ENCODE data around the gene SPSB2. TPM values are rescaled to one million over a fixed set of nuclear protein-coding genes. Genes with fewer than 3 reads are reported as not detected.
A peak's percentile ranks its signal among the peaks of the same experiment; 100 is the strongest.

SPSB2 gene
- total RNA-seq, 1 experiment from 2014 or later: 9.2 TPM

GRCh38 chr12:6827437-6827911, 45.6 kb downstream of the SPSB2 start:
- no peaks in the 10 kb centered on the region for H3K9me3 ChIP-seq (ENCODE audit: low read length)
- no peaks in the 10 kb centered on the region for H3K36me3 ChIP-seq (ENCODE audit: low read depth, low read length)
- H3K79me2 ChIP-seq (ENCODE audit: low read length): no peaks in the 10 kb centered on the region
- ChIA-PET CTCF (no interaction called here), POLR2A (ENCODE audit: unreplicated experiment) (no interaction called here)
- H3K27me3 ChIP-seq (ENCODE audit: low read length): no peaks in the 10 kb centered on the region
- no peaks in the 10 kb centered on the region for H3F3A ChIP-seq (ENCODE audit: low read length, unreplicated experiment)
- H4K20me1 ChIP-seq (ENCODE audit: low read length): no peaks in the 10 kb centered on the region
- peak overlapping the region; percentile 55 for H3K4me2 ChIP-seq (ENCODE audit: low read length)
- no peak overlapping the region for H3K27ac ChIP-seq (ENCODE audit: low read length)
- H3K9ac ChIP-seq (ENCODE audit: low read length): no peak overlapping the region
- BruUV-seq (replicated peaks): no TSS peak
- H3K9me2 ChIP-seq (replicated peaks; ENCODE audit: low read length): no peaks in the 10 kb centered on the region
- ATAC-seq (peak; percentile 51; the same call in 1 of the 2 replicates), DNase-seq (peak; percentile 60)
- TF ChIP-seq EZH2phosphoT487 (IDR thresholded peaks at IDR 0.05; ENCODE audit: borderline replicate concordance, low read length) (no peak), EZH2 (IDR thresholded peaks at IDR 0.05; ENCODE audit: low read length, unreplicated experiment) (no peak), CTCF (conservative IDR thresholded peaks at IDR 0.05; ENCODE audit: low read depth, low read length) (no peak)
- peak overlapping the region; percentile 52; the same call in 1 of the 2 replicates for H2AFZ ChIP-seq (ENCODE audit: low read length)
- peaks cover 5% of the 10 kb centered on the region; the same call in 1 of the 2 replicates for H3K4me1 ChIP-seq (ENCODE audit: insufficient read depth, low read length)
- no peak overlapping the region for H3K4me3 ChIP-seq (ENCODE audit: low read length)
- intact Hi-C loops (cut with micrococcal nuclease): no loop called here

DNA sequence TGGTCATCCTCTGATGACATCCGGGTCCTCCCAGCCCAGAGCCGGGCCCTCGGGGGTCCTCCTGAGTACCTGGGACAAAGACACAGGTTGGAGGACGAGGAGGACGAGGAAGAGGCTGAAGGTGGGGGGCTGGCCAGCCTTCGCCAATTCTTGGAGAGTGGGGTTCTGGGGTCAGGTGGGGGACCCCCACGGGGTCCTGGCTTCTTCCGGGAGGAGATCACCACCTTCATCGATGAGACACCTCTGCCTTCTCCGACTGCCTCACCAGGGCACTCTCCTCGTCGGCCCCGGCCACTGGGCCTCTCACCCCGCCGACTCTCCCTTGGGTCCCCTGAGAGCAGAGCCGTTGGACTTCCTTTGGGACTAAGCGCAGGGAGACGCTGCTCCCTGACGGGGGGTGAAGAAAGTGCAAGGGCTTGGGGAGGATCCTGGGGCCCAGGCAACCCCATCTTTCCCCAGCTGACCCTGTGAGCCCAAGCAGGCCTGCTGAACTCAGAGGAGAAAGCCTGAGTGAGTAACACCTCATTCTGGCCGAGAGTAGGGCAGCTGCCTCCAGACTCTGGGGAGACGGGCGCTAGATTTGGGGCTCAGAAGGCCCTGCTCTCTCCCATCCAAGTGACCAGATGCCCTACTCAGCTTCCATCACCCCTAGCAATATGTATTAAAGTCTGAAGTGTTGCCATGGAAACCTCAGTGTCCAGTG, 46.2 kb downstream of the SPSB2 start:
- no peaks in the 10 kb centered on the region for H3K36me3 ChIP-seq (ENCODE audit: low read depth, low read length)
- no peak for TF ChIP-seq EZH2phosphoT487 (IDR thresholded peaks at IDR 0.05; ENCODE audit: borderline replicate concordance, low read length)
- TF ChIP-seq CTCF (conservative IDR thresholded peaks at IDR 0.05; ENCODE audit: low read depth, low read length): no peak
- TF ChIP-seq EZH2 (IDR thresholded peaks at IDR 0.05; ENCODE audit: low read length, unreplicated experiment): no peak
- H3K9me2 ChIP-seq (replicated peaks; ENCODE audit: low read length): no peaks in the 10 kb centered on the region
- ChIA-PET CTCF (no interaction called here), POLR2A (ENCODE audit: unreplicated experiment) (no interaction called here)
- ATAC-seq (no peak), DNase-seq (no peak)
- H2AFZ ChIP-seq (ENCODE audit: low read length): peak overlapping the region; percentile 52; the same call in 1 of the 2 replicates
- intact Hi-C loops (cut with micrococcal nuclease): no loop called here
- no peak overlapping the region for H3K9ac ChIP-seq (ENCODE audit: low read length)
- no peaks in the 10 kb centered on the region for H3K9me3 ChIP-seq (ENCODE audit: low read length)
- no peaks in the 10 kb centered on the region for H4K20me1 ChIP-seq (ENCODE audit: low read length)
- H3K27ac ChIP-seq (ENCODE audit: low read length): no peak overlapping the region
- no peaks in the 10 kb centered on the region for H3K27me3 ChIP-seq (ENCODE audit: low read length)
- H3F3A ChIP-seq (ENCODE audit: low read length, unreplicated experiment): no peaks in the 10 kb centered on the region
- H3K79me2 ChIP-seq (ENCODE audit: low read length): no peaks in the 10 kb centered on the region
- H3K4me1 ChIP-seq (ENCODE audit: insufficient read depth, low read length): peaks cover 5% of the 10 kb centered on the region; the same call in 1 of the 2 replicates
- no TSS peak for BruUV-seq (replicated peaks)
- peak overlapping the region; percentile 55; the same call in 1 of the 2 replicates for H3K4me2 ChIP-seq (ENCODE audit: low read length)
- no peak overlapping the region for H3K4me3 ChIP-seq (ENCODE audit: low read length)

DNA sequence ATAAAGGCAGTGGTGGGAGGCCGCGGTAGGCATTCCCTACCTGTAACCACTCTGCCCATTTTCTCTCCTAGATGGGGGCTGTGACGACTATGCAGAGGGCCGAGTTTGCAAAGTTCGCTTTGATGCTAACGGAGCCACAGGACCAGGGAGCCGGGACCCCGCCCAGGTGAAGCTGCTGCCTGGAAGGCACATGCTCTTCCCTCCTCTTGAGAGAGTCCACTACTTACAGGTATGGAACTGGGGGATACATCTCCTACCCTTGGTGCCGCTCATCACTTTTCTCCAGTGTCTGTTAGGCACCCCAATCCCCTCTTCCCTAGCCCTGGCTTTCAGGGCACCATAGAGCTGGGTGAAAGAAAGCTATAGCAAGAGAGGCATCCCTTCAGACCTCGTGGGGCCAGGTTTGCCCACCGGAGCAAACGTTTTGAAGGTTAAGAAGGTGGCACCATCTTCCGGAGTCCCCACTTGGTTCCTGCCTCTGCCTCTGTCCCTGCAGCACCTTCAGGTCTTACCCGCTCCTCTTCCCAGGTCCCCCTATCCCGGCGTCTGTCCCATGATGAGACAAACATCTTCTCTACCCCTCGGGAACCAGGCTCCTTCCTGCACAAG, 46.9 kb downstream of the SPSB2 start:
- no peak overlapping the region for H3K9ac ChIP-seq (ENCODE audit: low read length)
- TF ChIP-seq EZH2phosphoT487 (IDR thresholded peaks at IDR 0.05; ENCODE audit: borderline replicate concordance, low read length) (no peak), CTCF (conservative IDR thresholded peaks at IDR 0.05; ENCODE audit: low read depth, low read length) (no peak), EZH2 (IDR thresholded peaks at IDR 0.05; ENCODE audit: low read length, unreplicated experiment) (no peak)
- H4K20me1 ChIP-seq (ENCODE audit: low read length): no peaks in the 10 kb centered on the region
- intact Hi-C loops (cut with micrococcal nuclease): no loop called here
- ChIA-PET POLR2A (ENCODE audit: unreplicated experiment) (no interaction called here), CTCF (no interaction called here)
- H3K36me3 ChIP-seq (ENCODE audit: low read depth, low read length): no peaks in the 10 kb centered on the region
- no peaks in the 10 kb centered on the region for H3K27me3 ChIP-seq (ENCODE audit: low read length)
- no TSS peak for BruUV-seq (replicated peaks)
- peaks cover 5% of the 10 kb centered on the region; the same call in 1 of the 2 replicates for H3K4me1 ChIP-seq (ENCODE audit: insufficient read depth, low read length)
- H3K79me2 ChIP-seq (ENCODE audit: low read length): no peaks in the 10 kb centered on the region
- no peak overlapping the region for H3K27ac ChIP-seq (ENCODE audit: low read length)
- no peak overlapping the region for H3K4me2 ChIP-seq (ENCODE audit: low read length)
- ATAC-seq (no peak), DNase-seq (no peak)
- no peaks in the 10 kb centered on the region for H3K9me3 ChIP-seq (ENCODE audit: low read length)
- no peaks in the 10 kb centered on the region for H3F3A ChIP-seq (ENCODE audit: low read length, unreplicated experiment)
- no peak overlapping the region for H2AFZ ChIP-seq (ENCODE audit: low read length)
- no peak overlapping the region for H3K4me3 ChIP-seq (ENCODE audit: low read length)
- H3K9me2 ChIP-seq (replicated peaks; ENCODE audit: low read length): no peaks in the 10 kb centered on the region

All from PC-3 (cell line).